Keratinocyte (primary cell): Measurements from ENCODE around the gene GALNT2. TPM values are rescaled to one million over a fixed set of nuclear protein-coding genes. Genes with fewer than 3 reads are reported as not detected.

Experiments
- DNase-seq: peaks from one replicate; pipeline ENCODE4 v3.0.0-alpha.2; 2011; ENCODE audit warnings: low read depth, missing footprints, low spot score
- FAIRE-seq: peaks from 2 replicates; lab custom pipeline; 2011; peaks lifted over from hg19 to GRCh38; lab: Jason Lieb, UNC
- H2AFZ ChIP-seq: 2 replicates; pipeline ENCODE4 v1.6.0; 2012; ENCODE audit warnings: low read length, control low read depth, inconsistent platforms; ENCODE audit not compliant: control insufficient read depth
- H3K27ac ChIP-seq: 2 replicates; pipeline ENCODE4 v1.5.1; 2011; ENCODE audit warnings: low read length; ENCODE audit not compliant: control insufficient read depth, insufficient read depth
- H3K27me3 ChIP-seq: 3 replicates; pipeline ENCODE4 v1.6.0; 2011; ENCODE audit warnings: low read length; ENCODE audit not compliant: control insufficient read depth, insufficient read depth; ENCODE audit errors: extremely low read depth
- H3K36me3 ChIP-seq, 2 experiments: 2 replicates in 1 of 2; 3 replicates in 1 of 2; pipeline ENCODE4 v1.5.1; 2011; ENCODE audit warnings: low read length in 2 of 2, mild to moderate bottlenecking in 1 of 2; ENCODE audit not compliant: control insufficient read depth in 2 of 2, insufficient read depth in 2 of 2; ENCODE audit errors: extremely low read depth in 1 of 2
- H3K4me1 ChIP-seq: 3 replicates; pipeline ENCODE4 v1.5.1; 2011; ENCODE audit warnings: low read length; ENCODE audit not compliant: control insufficient read depth, insufficient read depth; ENCODE audit errors: extremely low read depth
- H3K4me2 ChIP-seq: 3 replicates; pipeline ENCODE4 v1.6.0; 2011; ENCODE audit warnings: low read depth, low read length; ENCODE audit not compliant: control insufficient read depth, insufficient read depth; ENCODE audit errors: extremely low read depth
- H3K4me3 ChIP-seq, 3 experiments: fragments of 200-600 bp in 1 of 3; sonication (generic) in 1 of 3; 2 replicates in 2 of 3; 3 replicates in 1 of 3; pipeline ENCODE4 v1.5.1; 2011 to 2016; ENCODE audit warnings: low read length in 3 of 3, mild to moderate bottlenecking in 3 of 3, control low read depth in 2 of 3, inconsistent platforms in 1 of 3, low read depth in 1 of 3, mixed read lengths in 1 of 3, mixed run types in 1 of 3, moderate library complexity in 1 of 3; ENCODE audit not compliant: control insufficient read depth in 2 of 3, insufficient read depth in 2 of 3; ENCODE audit errors: extremely low read depth in 1 of 3
- H3K79me2 ChIP-seq: 2 replicates; pipeline ENCODE4 v1.6.0; 2012; ENCODE audit warnings: low read length; ENCODE audit not compliant: control insufficient read depth, insufficient read depth
- H3K9ac ChIP-seq: 3 replicates; pipeline ENCODE4 v1.6.0; 2011; ENCODE audit warnings: low read length; ENCODE audit not compliant: control insufficient read depth, insufficient read depth; ENCODE audit errors: extremely low read depth
- H3K9me1 ChIP-seq: 3 replicates; pipeline ENCODE4 v1.6.0; 2011; ENCODE audit warnings: low read length; ENCODE audit not compliant: control insufficient read depth, insufficient read depth; ENCODE audit errors: extremely low read depth
- H3K9me3 ChIP-seq: 2 replicates; pipeline ENCODE4 v1.5.1; 2012; ENCODE audit warnings: low read depth, low read length; ENCODE audit not compliant: control insufficient read depth
- H4K20me1 ChIP-seq: 3 replicates; pipeline ENCODE4 v1.6.0; 2011; ENCODE audit warnings: low read length; ENCODE audit not compliant: control insufficient read depth, insufficient read depth; ENCODE audit errors: extremely low read depth
- CTCF ChIP-seq, 3 experiments: IDR thresholded peaks in 1 of 3; conservative IDR thresholded peaks in 1 of 3; optimal IDR thresholded peaks in 1 of 3; 2 replicates in 2 of 3; 3 replicates in 1 of 3; pipeline versions ENCODE3 to v1.5.1; 2011; ENCODE audit warnings: low read length in 3 of 3, mild to moderate bottlenecking in 3 of 3, moderate library complexity in 2 of 3, control low read depth in 1 of 3, inconsistent platforms in 1 of 3; ENCODE audit not compliant: insufficient read depth in 2 of 3; ENCODE audit errors: extremely low read depth in 1 of 3
- EZH2 ChIP-seq: IDR thresholded peaks from one replicate; pipeline ENCODE4 v1.6.1; 2012; ENCODE audit warnings: inconsistent platforms, mild to moderate bottlenecking, low read length, moderate library complexity
- dilution Hi-C: fragments of 300-500 bp; cut with MboI; formaldehyde crosslinking; loops from one replicate; pipeline ENCODE4 v1.7.0; 2020; ENCODE audit warnings: low sequenced_read_pairs; ENCODE audit not compliant: extremely low pct_ligation_motif_present
- polyA plus RNA-seq, 5 experiments: library from polyadenylated mRNA; depleted of rRNA in 3 of 5; stranded (reverse) in 3 of 5; stranded (forward) in 1 of 5; unstranded in 1 of 5; fragments of >200 nt; gene quantifications; 1 replicate in 1 of 5; 2 replicates in 3 of 5; 3 replicates in 1 of 5; pipeline versions ENCODE4 v1.2.1 to v1.2.3, GENCODE V29; 2011 to 2012; ENCODE audit warnings: missing spikeins in 2 of 5, low read depth in 1 of 5, low replicate concordance in 1 of 5

The GALNT2 gene
- polyA plus RNA-seq, 1 donor (not counting 4 experiments of a cell fraction or from before 2014, with no cell fraction given), result 61.7 TPM

GRCh38 chr1:230285351-230285750 lies 218.3 kb downstream of the GALNT2 start:
- Histone ChIP-seq H3K79me2 (no peaks in the 10 kb centered on the region), H3K9me1 (no peaks in the 10 kb centered on the region), H3K9me3 (no peaks in the 10 kb centered on the region), H3K36me3 (peaks cover 2 to 9% of the 10 kb centered on the region in 2 experiments), H3K4me1 (no peaks in the 10 kb centered on the region), H2AFZ (no peak overlapping the region), H3K4me3 (no peak overlapping the region), H3K9ac (no peak overlapping the region), H3K4me2 (no peak overlapping the region), H4K20me1 (peaks cover 2% of the 10 kb centered on the region), H3K27me3 (no peaks in the 10 kb centered on the region), H3K27ac (no peak overlapping the region)
- DNase-seq (no peak), FAIRE-seq (no peak)
- dilution Hi-C loops, result no loop called here
- TF ChIP-seq EZH2, result no peak
- TF ChIP-seq CTCF (optimal IDR thresholded peaks at IDR 0.05 in 1 of 3, IDR thresholded peaks at IDR 0.05 in 1 of 3, conservative IDR thresholded peaks at IDR 0.05 in 1 of 3; ENCODE audit: extremely low read depth in 1 of 3, insufficient read depth in 2 of 3, low read length in 3 of 3), result no peak

GRCh38 chr1:230286166-230286889 lies 219.3 kb downstream of the GALNT2 start:
- H3K27ac ChIP-seq, result no peak overlapping the region
- no peak for FAIRE-seq
- no peak overlapping the region for H3K4me3 ChIP-seq
- no peak for DNase-seq
- H4K20me1 ChIP-seq, result peaks cover 2% of the 10 kb centered on the region
- no peak overlapping the region for H2AFZ ChIP-seq
- H3K79me2 ChIP-seq, result no peaks in the 10 kb centered on the region
- no peaks in the 10 kb centered on the region for H3K9me1 ChIP-seq
- no peaks in the 10 kb centered on the region for H3K4me1 ChIP-seq
- H3K27me3 ChIP-seq, result no peaks in the 10 kb centered on the region
- TF ChIP-seq EZH2, result no peak
- no peak for TF ChIP-seq CTCF (optimal IDR thresholded peaks at IDR 0.05 in 1 of 3, IDR thresholded peaks at IDR 0.05 in 1 of 3, conservative IDR thresholded peaks at IDR 0.05 in 1 of 3; ENCODE audit: extremely low read depth in 1 of 3, insufficient read depth in 2 of 3, low read length in 3 of 3)
- H3K9me3 ChIP-seq, result no peaks in the 10 kb centered on the region
- H3K9ac ChIP-seq, result no peak overlapping the region
- dilution Hi-C loops, result no loop called here
- peaks cover 0 to under 1% of the 10 kb centered on the region in 2 experiments for H3K36me3 ChIP-seq
- H3K4me2 ChIP-seq, result no peak overlapping the region
